ENCODE results near the gene GBF1. TPM values are rescaled to one million over a fixed set of nuclear protein-coding genes. Genes with fewer than 3 reads are reported as not detected.

The GBF1 gene
- total RNA-seq, 1 experiment from 2014 or later, result 23.7 TPM

GRCh38 chr10:102341038-102341688, 95.8 kb downstream of the GBF1 start:
- Histone ChIP-seq H3K27me3 (ENCODE audit: insufficient read depth, low read length) (peaks cover 28% of the 10 kb centered on the region; the same call in 1 of the 2 replicates), H3K18ac (ENCODE audit: insufficient read length, low read depth, low read length) (no peak overlapping the region), H3K79me2 (ENCODE audit: insufficient read depth, low read length) (no peaks in the 10 kb centered on the region), H3K23ac (ENCODE audit: insufficient read length, low read depth, low read length) (no peak overlapping the region), H2AFZ (ENCODE audit: low read length) (no peak overlapping the region), H2BK120ac (ENCODE audit: low read depth, low read length, poor library complexity, severe bottlenecking) (no peak overlapping the region), H4K5ac (ENCODE audit: insufficient read length, low read depth, low read length) (no peak overlapping the region), H2BK15ac (ENCODE audit: low read depth, low read length) (no peak overlapping the region), H3K79me1 (ENCODE audit: insufficient read depth, low read depth, low read length, poor library complexity, severe bottlenecking) (no peaks in the 10 kb centered on the region), H2BK5ac (ENCODE audit: insufficient read length, low read length) (no peak overlapping the region), H3K14ac (ENCODE audit: insufficient read depth, low read length) (no peak overlapping the region), H3K4ac (ENCODE audit: low read depth, low read length) (no peak overlapping the region), H4K20me1 (ENCODE audit: control insufficient read depth, insufficient read depth, insufficient read length) (no peaks in the 10 kb centered on the region), H3K9me3 (ENCODE audit: control insufficient read depth, low read depth, low read length) (no peaks in the 10 kb centered on the region), H2BK12ac (ENCODE audit: insufficient read length, low read depth, low read length) (no peak overlapping the region), H2BK20ac (ENCODE audit: low read depth, low read length, poor library complexity, severe bottlenecking) (no peak overlapping the region), H4K8ac (replicated peaks; ENCODE audit: insufficient read length, low read depth, low read length) (no peak overlapping the region), H2AK5ac (ENCODE audit: insufficient read length, low read length) (no peak overlapping the region), H3K27ac (ENCODE audit: insufficient read length, low read depth, low read length) (no peak overlapping the region), H3T11ph (ENCODE audit: low read length) (no peak overlapping the region), H3K4me1 (ENCODE audit: insufficient read depth, low read length) (peaks cover 3% of the 10 kb centered on the region; the same call in 1 of the 2 replicates), H4K91ac (ENCODE audit: insufficient read length, low read depth, low read length) (no peak overlapping the region), H3K4me2 (ENCODE audit: insufficient read depth, insufficient read length, low read length) (no peak overlapping the region), H3K56ac (ENCODE audit: insufficient read length, low read depth, low read length) (no peak overlapping the region), H3K23me2 (ENCODE audit: insufficient read length, low read depth, low read length, poor library complexity, severe bottlenecking) (no peaks in the 10 kb centered on the region), H3K9ac (ENCODE audit: extremely low read depth, insufficient read length, low read length) (no peak overlapping the region)
- peaks cover 90% of the 10 kb centered on the region for H3K27me3 Mint-ChIP-seq (ENCODE audit: low read depth)
- no CpG with 5 or more reads among the region's 2 CpGs for WGBS (ENCODE audit: extremely low coverage, insufficient read length, low lambda C conversion rate)
- H3K27ac Mint-ChIP-seq, result no peak overlapping the region
- no peak for TF ChIP-seq CTCF (conservative IDR thresholded peaks at IDR 0.05)
- peaks cover 8 to 16% (median 15%) of the 10 kb centered on the region in 3 experiments; a peak in 6 of 7 replicates for H3K36me3 Mint-ChIP-seq (ENCODE audit: insufficient read depth in 1 of 3, low read depth in 3 of 3)
- peaks cover 11% of the 10 kb centered on the region in 2 experiments for H3K4me1 Mint-ChIP-seq
- DNase-seq, result no peak
- H3K9me3 Mint-ChIP-seq, result no peaks in the 10 kb centered on the region; a peak in 1 of 5 replicates
- H3K4me3 Mint-ChIP-seq, result no peak overlapping the region
